HEK293T (cell line): Measurements from ENCODE around the gene KREMEN1.

Experiments used
- CTCF ChIA-PET: fragments of 350-600 bp; formaldehyde crosslinking; extraction: SDS; loops from one replicate; lab custom pipeline; 2021; ENCODE audit warnings: antibody characterized with exemption, inconsistent platforms; lab: Yijun Ruan, JAX
- POLR2A ChIA-PET: fragments of 350-600 bp; formaldehyde crosslinking; extraction: SDS; loops from one replicate; lab custom pipeline; 2020; ENCODE audit warnings: antibody characterized with exemption, inconsistent platforms; lab: Yijun Ruan, JAX
- DNase-seq: peaks from one replicate; pipeline ENCODE4 v3.0.0; 2012; ENCODE audit warnings: mixed read lengths; ENCODE audit errors: extremely low spot score
- ARNT ChIP-seq: fragments of 450-650 bp; IDR thresholded peaks from 2 replicates; pipeline ENCODE4 v1.6.1; 2017; ENCODE audit warnings: mild to moderate bottlenecking
- BHLHE40 ChIP-seq: fragments of 450-650 bp; IDR thresholded peaks from 2 replicates; pipeline ENCODE4 v1.6.1; 2016; ENCODE audit warnings: mild to moderate bottlenecking, moderate library complexity, borderline replicate concordance
- CTBP1 ChIP-seq: fragments of 450-650 bp; IDR thresholded peaks from 2 replicates; pipeline ENCODE4 v1.6.1; 2016; ENCODE audit warnings: borderline replicate concordance
- ELF4 ChIP-seq: fragments of 450-650 bp; IDR thresholded peaks from 2 replicates; pipeline ENCODE4 v1.6.1; 2017; ENCODE audit warnings: antibody characterized with exemption
- FOXA1 ChIP-seq: fragments of 450-650 bp; IDR thresholded peaks from 2 replicates; pipeline ENCODE4 v1.6.1; 2016; ENCODE audit warnings: mild to moderate bottlenecking
- FOXK2 ChIP-seq: fragments of 450-650 bp; IDR thresholded peaks from 2 replicates; pipeline ENCODE4 v1.6.1; 2016; ENCODE audit warnings: mild to moderate bottlenecking
- FOXM1 ChIP-seq: fragments of 450-650 bp; IDR thresholded peaks from 2 replicates; pipeline ENCODE4 v1.6.1; 2017; ENCODE audit warnings: mild to moderate bottlenecking, borderline replicate concordance
- HDGF ChIP-seq: fragments of 450-650 bp; IDR thresholded peaks from 2 replicates; pipeline ENCODE4 v1.6.1; 2017; ENCODE audit warnings: antibody characterized with exemption, borderline replicate concordance
- L3MBTL2 ChIP-seq: fragments of 450-650 bp; conservative IDR thresholded peaks from 2 replicates; pipeline ENCODE4 v1.6.1; 2016; ENCODE audit warnings: mild to moderate bottlenecking
- LEF1 ChIP-seq: fragments of 450-650 bp; IDR thresholded peaks from 2 replicates; pipeline ENCODE4 v1.6.1; 2017; ENCODE audit warnings: mild to moderate bottlenecking, borderline replicate concordance
- NFRKB ChIP-seq: fragments of 450-650 bp; IDR thresholded peaks from 2 replicates; pipeline ENCODE4 v1.6.1; 2016; ENCODE audit warnings: mild to moderate bottlenecking, moderate library complexity
- PKNOX1 ChIP-seq: fragments of 450-650 bp; IDR thresholded peaks from 2 replicates; pipeline ENCODE4 v1.6.1; 2016
- SP1 ChIP-seq: fragments of 450-650 bp; IDR thresholded peaks from 2 replicates; pipeline ENCODE4 v1.6.1; 2017
- SUZ12 ChIP-seq: fragments of 450-650 bp; IDR thresholded peaks from 2 replicates; pipeline ENCODE4 v1.6.1; 2016; ENCODE audit warnings: mild to moderate bottlenecking
- TARDBP ChIP-seq: fragments of 450-650 bp; IDR thresholded peaks from 2 replicates; pipeline ENCODE4 v1.6.1; 2016
- ZNF384 ChIP-seq: fragments of 450-650 bp; IDR thresholded peaks from 2 replicates; pipeline ENCODE4 v1.6.1; 2016

KREMEN1 gene

GRCh38 chr22:29128891-29129807 lies 56.3 kb downstream of the KREMEN1 start:
- CTCF ChIA-PET, result no interaction called here

GRCh38 chr22:29129808-29130140 lies 56.9 kb downstream of the KREMEN1 start:
- TF ChIP-seq L3MBTL2, result no peak
- no peak for TF ChIP-seq ARNT
- TF ChIP-seq SP1, result no peak
- no peak for TF ChIP-seq ZNF384
- TF ChIP-seq FOXM1, result no peak
- no peak for TF ChIP-seq FOXK2
- no peak for TF ChIP-seq PKNOX1
- no peak for TF ChIP-seq ELF4
- TF ChIP-seq LEF1, result no peak
- no peak for TF ChIP-seq SUZ12
- TF ChIP-seq HDGF, result no peak
- no peak for TF ChIP-seq BHLHE40
- TF ChIP-seq CTBP1, result no peak
- TF ChIP-seq FOXA1, result no peak
- TF ChIP-seq NFRKB, result no peak
- TF ChIP-seq TARDBP, result no peak
- CTCF ChIA-PET, result no interaction called here
- no peak for DNase-seq
- POLR2A ChIA-PET, result no interaction called here

More at GRCh38 chr22:29128891-29129807, 56.3 kb downstream of the KREMEN1 start:
- DNase-seq, result no peak
- POLR2A ChIA-PET, result no interaction called here
- TF ChIP-seq SP1 (no peak), L3MBTL2 (no peak), HDGF (no peak), FOXM1 (no peak), ZNF384 (no peak)

DNA sequence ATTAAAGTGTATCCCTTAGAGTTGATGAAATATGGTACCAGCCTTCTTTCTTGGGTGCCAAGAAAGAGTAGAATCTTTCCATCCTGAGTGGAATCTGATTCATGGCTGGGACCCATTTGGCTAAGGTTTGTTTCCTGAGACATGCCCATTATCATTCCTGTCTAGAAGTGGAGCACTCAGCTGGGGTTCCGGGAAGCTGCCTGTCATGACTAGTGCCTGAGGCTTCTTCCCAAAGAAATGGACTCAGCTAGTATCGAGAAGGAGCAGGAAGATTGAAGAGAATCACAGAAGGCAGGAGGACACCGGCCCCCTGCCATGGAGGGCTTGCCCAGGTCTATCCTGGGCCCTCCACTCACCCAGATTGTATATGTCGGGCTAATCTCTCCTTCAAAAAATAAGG lies 57.6 kb downstream of the KREMEN1 start:
- TF ChIP-seq L3MBTL2 (no peak), FOXM1 (no peak), FOXA1 (no peak), LEF1 (no peak), HDGF (no peak), ELF4 (no peak)
- POLR2A ChIA-PET, result no interaction called here
- CTCF ChIA-PET, result no interaction called here
- DNase-seq, result no peak

GRCh38 chr22:29133603-29134133 lies 60.8 kb downstream of the KREMEN1 start:
- no peak for DNase-seq
- ChIA-PET POLR2A (no interaction called here), CTCF (no interaction called here)
- TF ChIP-seq TARDBP (no peak), FOXA1 (no peak), HDGF (no peak), FOXM1 (no peak), ELF4 (no peak), L3MBTL2 (no peak), PKNOX1 (no peak), ARNT (no peak), SUZ12 (no peak), SP1 (no peak)

GRCh38 chr22:29134448-29134847 lies 61.6 kb downstream of the KREMEN1 start:
- ChIA-PET CTCF (interaction anchor here (1.4 kb wide), 1 partner anchor 19 kb away, joined by 3 read pairs; no protein-coding TSS in a partner anchor), POLR2A (no interaction called here)
- DNase-seq, result no peak
- TF ChIP-seq FOXK2 (no peak), ARNT (no peak), L3MBTL2 (no peak), LEF1 (no peak), ELF4 (no peak), TARDBP (no peak), SP1 (no peak), FOXM1 (no peak), SUZ12 (no peak), BHLHE40 (no peak), FOXA1 (no peak), NFRKB (no peak), ZNF384 (no peak), PKNOX1 (no peak), CTBP1 (no peak)

DNA sequence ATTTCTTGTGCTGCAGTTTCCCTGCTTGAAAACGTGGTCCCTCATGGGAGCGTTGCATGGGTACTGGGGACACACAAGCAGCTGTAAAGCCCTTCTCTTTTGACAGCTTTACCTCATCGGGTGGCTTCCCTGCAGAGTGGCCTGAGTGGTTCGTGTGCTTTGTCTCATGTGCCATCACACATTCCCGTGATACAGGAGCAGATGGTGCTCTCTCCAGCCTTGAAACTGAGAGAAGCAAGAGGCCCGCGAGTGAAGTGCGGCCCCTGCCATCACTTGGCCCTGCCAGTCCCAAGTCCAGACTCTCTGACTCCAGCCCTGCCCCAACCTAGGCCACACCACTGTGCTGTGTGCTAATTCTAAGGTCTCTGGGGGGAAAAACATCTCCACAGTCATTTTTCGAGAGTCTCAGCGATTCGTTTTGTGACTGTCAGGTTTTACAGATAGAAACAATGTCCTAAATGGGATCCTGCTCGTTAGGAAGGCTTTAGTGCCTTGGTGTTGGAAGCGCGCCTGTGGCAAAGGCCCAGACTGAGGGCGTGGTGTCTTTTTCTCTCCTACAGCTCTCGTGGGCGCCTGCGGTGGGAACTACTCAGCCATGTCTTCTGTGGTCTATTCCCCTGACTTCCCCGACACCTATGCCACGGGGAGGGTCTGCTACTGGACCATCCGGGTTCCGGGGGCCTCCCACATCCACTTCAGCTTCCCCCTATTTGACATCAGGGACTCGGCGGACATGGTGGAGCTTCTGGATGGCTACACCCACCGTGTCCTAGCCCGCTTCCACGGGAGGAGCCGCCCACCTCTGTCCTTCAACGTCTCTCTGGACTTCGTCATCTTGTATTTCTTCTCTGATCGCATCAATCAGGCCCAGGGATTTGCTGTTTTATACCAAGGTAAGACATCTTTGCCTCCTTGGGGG lies 64.2 kb downstream of the KREMEN1 start:
- CTCF ChIA-PET, result interaction anchor here (0.6 kb wide), 1 partner anchor 17 kb away, joined by 5 read pairs; no protein-coding TSS in a partner anchor
- TF ChIP-seq NFRKB (no peak), SUZ12 (no peak), FOXM1 (no peak), ELF4 (no peak), CTBP1 (no peak), LEF1 (no peak), L3MBTL2 (no peak), TARDBP (no peak), SP1 (no peak), PKNOX1 (no peak), HDGF (no peak), FOXA1 (no peak), FOXK2 (no peak), ARNT (no peak), ZNF384 (no peak), BHLHE40 (no peak)
- POLR2A ChIA-PET, result no interaction called here
- DNase-seq, result no peak
